ENCODE measurements around the gene ALDH3B2.

- TF ChIP-seq ZNF138 (CRISPR knock-in tag; conservative IDR thresholded peaks at IDR 0.05): no peak
- TF ChIP-seq CTCF (IDR thresholded peaks at IDR 0.05): no peak
- no peak for TF ChIP-seq ATF3 (CRISPR knock-in tag; conservative IDR thresholded peaks at IDR 0.05)
- no peak for TF ChIP-seq CBFB (CRISPR knock-in tag; IDR thresholded peaks at IDR 0.05; ENCODE audit: low read depth)
- TF ChIP-seq ZNF281 (CRISPR knock-in tag; IDR thresholded peaks at IDR 0.05): no peak
- TF ChIP-seq SMAD3 (CRISPR knock-in tag; IDR thresholded peaks at IDR 0.05; ENCODE audit: borderline replicate concordance): no peak
- no peak for TF ChIP-seq ZBTB21 (CRISPR knock-in tag; IDR thresholded peaks at IDR 0.05; ENCODE audit: borderline replicate concordance)
- no peak for TF ChIP-seq ATF6 (CRISPR knock-in tag; IDR thresholded peaks at IDR 0.05)
These were observed 33.6 kb downstream of the ALDH3B2 start for GRCh38 chr11:67640758-67641337.
